BJ (cell line): Measurements from ENCODE around the gene HSD11B1. TPM values are rescaled to one million over a fixed set of nuclear protein-coding genes. Genes with fewer than 3 reads are reported as not detected.

Experiments used
- CTCF ChIA-PET: fragments of 350-600 bp; formaldehyde crosslinking; extraction: SDS; loops from one replicate; lab custom pipeline; 2021; ENCODE audit warnings: antibody characterized with exemption, inconsistent platforms; lab: Yijun Ruan, JAX
- POLR2A ChIA-PET: fragments of 300-600 bp; sonication (Branson Sonifier 250); formaldehyde crosslinking; extraction: SDS; loops from one replicate; lab custom pipeline; 2021; ENCODE audit warnings: antibody characterized with exemption; lab: Charles Lee
- DNase-seq: peaks from one replicate; pipeline ENCODE4 v3.0.0-alpha.2; 2011; ENCODE audit warnings: low read depth
- H3K27me3 ChIP-seq: 2 replicates; pipeline ENCODE4 v1.6.0; 2011; ENCODE audit warnings: low read length; ENCODE audit not compliant: control insufficient read depth, insufficient read depth
- H3K36me3 ChIP-seq: 2 replicates; pipeline ENCODE4 v1.5.1; 2011; ENCODE audit warnings: low read length; ENCODE audit not compliant: control insufficient read depth, insufficient read depth
- H3K4me3 ChIP-seq: 2 replicates; pipeline ENCODE4 v1.5.1; 2011; ENCODE audit warnings: low read depth, mild to moderate bottlenecking, control low read depth, low read length
- CTCF ChIP-seq: IDR thresholded peaks from 2 replicates; pipeline ENCODE4 v1.5.1; 2011; ENCODE audit warnings: low read depth, mild to moderate bottlenecking, control low read depth, inconsistent platforms, low read length, moderate library complexity; ENCODE audit not compliant: insufficient read depth
- polyA plus RNA-seq: library from polyadenylated mRNA; depleted of rRNA; stranded (reverse); fragments of >200 nt; gene quantifications from 2 replicates; pipeline ENCODE4 v1.2.3, GENCODE V29; 2011

HSD11B1 gene
- polyA plus RNA-seq, 1 experiment, result 0.15 TPM

- no peak for TF ChIP-seq CTCF
Observed at GRCh38 chr1:209702832-209703231, 1.8 kb upstream of the HSD11B1 start.

GRCh38 chr1:209703834-209704504, 677 bp upstream of the HSD11B1 start:
- H3K36me3 ChIP-seq, result no peaks in the 10 kb centered on the region
- TF ChIP-seq CTCF, result no peak
- DNase-seq, result no peak
- ChIA-PET POLR2A (no interaction called here), CTCF (interaction anchor here (0.7 to 3.2 kb wide), 6 partner anchors 16 to 137 kb away, joined by 3 to 11 read pairs (median 3); no protein-coding TSS in a partner anchor)
- peaks cover 6% of the 10 kb centered on the region; the same call in 1 of the 2 replicates for H3K27me3 ChIP-seq
- H3K4me3 ChIP-seq, result no peak overlapping the region

More at GRCh38 chr1:209702832-209703231, 1.8 kb upstream of the HSD11B1 start:
- Histone ChIP-seq H3K4me3 (no peak overlapping the region), H3K36me3 (no peaks in the 10 kb centered on the region), H3K27me3 (peaks cover 8% of the 10 kb centered on the region)
- POLR2A ChIA-PET, result no interaction called here
- DNase-seq, result no peak
- CTCF ChIA-PET, result interaction anchor here (1.0 to 3.2 kb wide), 3 partner anchors 10 to 136 kb away, joined by 4 to 11 read pairs (median 6); no protein-coding TSS in a partner anchor

GRCh38 chr1:209705033-209705598, 470 bp downstream of the HSD11B1 start:
- TF ChIP-seq CTCF, result no peak
- no peak for DNase-seq
- POLR2A ChIA-PET, result no interaction called here
- H3K4me3 ChIP-seq, result no peak overlapping the region
- CTCF ChIA-PET, result interaction anchor here (0.7 to 3.2 kb wide), 7 partner anchors 8 to 138 kb away, joined by 3 to 11 read pairs (median 3); no protein-coding TSS in a partner anchor
- H3K27me3 ChIP-seq, result peaks cover 6% of the 10 kb centered on the region; the same call in 1 of the 2 replicates
- no peaks in the 10 kb centered on the region for H3K36me3 ChIP-seq

GRCh38 chr1:209706622-209707021, 2.0 kb downstream of the HSD11B1 start:
- Histone ChIP-seq H3K27me3 (peaks cover 3% of the 10 kb centered on the region; the same call in 1 of the 2 replicates), H3K36me3 (no peaks in the 10 kb centered on the region), H3K4me3 (no peak overlapping the region)
- no peak for TF ChIP-seq CTCF
- ChIA-PET POLR2A (no interaction called here), CTCF (interaction anchor here (0.6 to 1.9 kb wide), 3 partner anchors 13 to 131 kb away, joined by 3 to 5 read pairs (median 4); no protein-coding TSS in a partner anchor)
- DNase-seq, result no peak

GRCh38 chr1:209707308-209707707, 2.7 kb downstream of the HSD11B1 start:
- POLR2A ChIA-PET, result no interaction called here

More at GRCh38 chr1:209707308-209707707, 2.7 kb downstream of the HSD11B1 start:
- no peak for DNase-seq
- TF ChIP-seq CTCF, result no peak
- H3K4me3 ChIP-seq, result no peak overlapping the region
- no peaks in the 10 kb centered on the region for H3K36me3 ChIP-seq
- H3K27me3 ChIP-seq, result no peaks in the 10 kb centered on the region; the same call in 1 of the 2 replicates
- CTCF ChIA-PET, result interaction anchor here (0.9 to 1.9 kb wide), 2 partner anchors 14 kb away, joined by 3 to 5 read pairs; no protein-coding TSS in a partner anchor
